ENCODE results near the gene HTR4. TPM values are rescaled to one million over a fixed set of nuclear protein-coding genes. Genes with fewer than 3 reads are reported as not detected.

HTR4 gene
- total RNA-seq, 1 experiment from 2014 or later: not detected

DNA sequence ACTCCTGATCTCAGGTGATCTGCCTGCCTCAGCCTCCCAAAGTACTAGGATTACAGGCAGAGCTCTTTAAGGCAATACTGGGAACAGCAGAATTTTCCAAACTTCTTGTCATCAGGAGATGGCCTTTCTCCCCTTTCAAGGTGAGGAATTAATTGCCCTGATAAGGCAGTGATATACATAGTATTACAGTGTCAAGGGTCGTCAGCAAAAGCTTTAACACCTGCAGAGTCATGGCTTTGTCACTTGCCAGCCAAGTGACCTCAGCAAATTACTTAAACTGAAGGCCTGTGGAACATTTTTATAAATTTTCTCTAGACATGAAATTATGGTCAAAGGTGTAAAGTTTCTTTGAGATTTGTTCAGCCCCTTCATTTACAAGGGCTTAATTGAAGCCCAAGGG lies 211.1 kb downstream of the HTR4 start:
- POLR2A ChIA-PET (ENCODE audit: low non-redundant PET): no interaction called here
- no peak overlapping the region for H3K27ac ChIP-seq (ENCODE audit: low read depth, low read length, poor library complexity, severe bottlenecking)
- peaks cover 31% of the 10 kb centered on the region for H3K36me3 ChIP-seq (ENCODE audit: insufficient read depth, low read length, poor library complexity, severe bottlenecking)
- H3K4me1 ChIP-seq (ENCODE audit: insufficient read depth, low read length, poor library complexity, severe bottlenecking): no peaks in the 10 kb centered on the region
- DNase-seq (ENCODE audit: low spot score): no peak
- TF ChIP-seq, protein P1, sequence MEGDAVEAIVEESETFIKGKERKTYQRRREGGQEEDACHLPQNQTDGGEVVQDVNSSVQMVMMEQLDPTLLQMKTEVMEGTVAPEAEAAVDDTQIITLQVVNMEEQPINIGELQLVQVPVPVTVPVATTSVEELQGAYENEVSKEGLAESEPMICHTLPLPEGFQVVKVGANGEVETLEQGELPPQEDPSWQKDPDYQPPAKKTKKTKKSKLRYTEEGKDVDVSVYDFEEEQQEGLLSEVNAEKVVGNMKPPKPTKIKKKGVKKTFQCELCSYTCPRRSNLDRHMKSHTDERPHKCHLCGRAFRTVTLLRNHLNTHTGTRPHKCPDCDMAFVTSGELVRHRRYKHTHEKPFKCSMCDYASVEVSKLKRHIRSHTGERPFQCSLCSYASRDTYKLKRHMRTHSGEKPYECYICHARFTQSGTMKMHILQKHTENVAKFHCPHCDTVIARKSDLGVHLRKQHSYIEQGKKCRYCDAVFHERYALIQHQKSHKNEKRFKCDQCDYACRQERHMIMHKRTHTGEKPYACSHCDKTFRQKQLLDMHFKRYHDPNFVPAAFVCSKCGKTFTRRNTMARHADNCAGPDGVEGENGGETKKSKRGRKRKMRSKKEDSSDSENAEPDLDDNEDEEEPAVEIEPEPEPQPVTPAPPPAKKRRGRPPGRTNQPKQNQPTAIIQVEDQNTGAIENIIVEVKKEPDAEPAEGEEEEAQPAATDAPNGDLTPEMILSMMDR (conservative IDR thresholded peaks at IDR 0.05; ENCODE audit: low read depth, low read length): no peak
- TF ChIP-seq EZH2 (IDR thresholded peaks at IDR 0.05; ENCODE audit: borderline replicate concordance, low read depth, low read length, poor library complexity, severe bottlenecking): no peak
- H3K9me3 ChIP-seq (ENCODE audit: low read depth, low read length, poor library complexity, severe bottlenecking): no peaks in the 10 kb centered on the region
- no peaks in the 10 kb centered on the region for H3K27me3 ChIP-seq (replicated peaks; ENCODE audit: insufficient read depth, low read depth, low read length, poor library complexity)
- no TSS peak for BruUV-seq (replicated peaks)
- CTCF ChIA-PET: interaction anchor here (1.2 kb wide), 1 partner anchor 288 kb away, joined by 14 read pairs; no protein-coding TSS in a partner anchor
- H3K4me3 ChIP-seq (ENCODE audit: low read depth, low read length, poor library complexity, severe bottlenecking): no peak overlapping the region
- intact Hi-C loops (cut with micrococcal nuclease; ENCODE audit: unreplicated experiment): loop anchor here (10.0 kb wide), 2 partner anchors 268 to 682 kb away; no protein-coding TSS in a partner anchor

DNA sequence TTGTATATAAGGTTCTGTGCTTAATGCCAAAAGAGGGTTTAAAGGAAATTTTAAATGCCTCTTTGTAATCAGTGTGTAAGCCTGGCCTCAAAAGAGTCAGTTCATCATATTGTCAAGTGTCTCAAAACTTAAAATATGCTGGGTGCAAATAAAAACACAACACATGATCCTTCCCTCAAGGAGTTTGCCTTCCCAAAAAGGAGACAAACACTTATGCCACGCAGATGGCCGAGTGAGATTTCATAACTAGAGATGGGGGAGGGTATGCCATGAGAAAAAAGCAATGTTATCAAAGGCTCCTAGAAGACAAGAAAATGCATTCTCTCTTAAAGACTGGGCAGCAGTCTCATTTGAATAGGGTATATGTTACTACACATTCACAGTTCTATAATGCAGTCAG lies 215.4 kb downstream of the HTR4 start:
- Histone ChIP-seq H3K27me3 (replicated peaks; ENCODE audit: insufficient read depth, low read depth, low read length, poor library complexity) (no peaks in the 10 kb centered on the region), H3K27ac (ENCODE audit: low read depth, low read length, poor library complexity, severe bottlenecking) (no peak overlapping the region), H3K4me1 (ENCODE audit: insufficient read depth, low read length, poor library complexity, severe bottlenecking) (no peaks in the 10 kb centered on the region), H3K4me3 (ENCODE audit: low read depth, low read length, poor library complexity, severe bottlenecking) (no peak overlapping the region), H3K36me3 (ENCODE audit: insufficient read depth, low read length, poor library complexity, severe bottlenecking) (peaks cover 34% of the 10 kb centered on the region), H3K9me3 (ENCODE audit: low read depth, low read length, poor library complexity, severe bottlenecking) (no peaks in the 10 kb centered on the region)
- TF ChIP-seq, protein P1 (conservative IDR thresholded peaks at IDR 0.05; ENCODE audit: low read depth, low read length): no peak
- TF ChIP-seq EZH2 (IDR thresholded peaks at IDR 0.05; ENCODE audit: borderline replicate concordance, low read depth, low read length, poor library complexity, severe bottlenecking): no peak
- intact Hi-C loops (cut with micrococcal nuclease; ENCODE audit: unreplicated experiment): no loop called here
- POLR2A ChIA-PET (ENCODE audit: low non-redundant PET): no interaction called here
- CTCF ChIA-PET: no interaction called here
- BruUV-seq (replicated peaks): no TSS peak
- no peak for DNase-seq (ENCODE audit: low spot score)

DNA sequence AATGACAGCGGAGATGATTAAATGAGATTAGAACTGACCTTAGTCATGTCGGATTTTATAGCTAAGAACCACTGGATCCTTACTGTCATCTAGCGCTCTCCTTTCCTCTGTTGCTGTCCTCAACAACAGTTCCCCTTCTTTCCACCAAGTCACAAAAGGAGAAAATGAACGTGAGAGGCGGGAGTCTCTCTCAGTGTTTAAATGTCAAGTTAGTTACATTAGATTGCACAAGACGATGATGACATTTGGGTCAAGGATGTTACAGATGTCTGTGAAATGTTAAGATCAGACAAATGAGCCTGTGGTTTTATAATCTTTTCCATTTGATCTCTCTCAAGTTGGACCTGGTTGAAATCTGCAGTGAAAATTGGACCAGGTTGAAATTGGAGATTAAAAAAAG lies 217.1 kb downstream of the HTR4 start:
- Histone ChIP-seq H3K36me3 (ENCODE audit: insufficient read depth, low read length, poor library complexity, severe bottlenecking) (peaks cover 37% of the 10 kb centered on the region), H3K27me3 (replicated peaks; ENCODE audit: insufficient read depth, low read depth, low read length, poor library complexity) (no peaks in the 10 kb centered on the region), H3K27ac (ENCODE audit: low read depth, low read length, poor library complexity, severe bottlenecking) (no peak overlapping the region), H3K9me3 (ENCODE audit: low read depth, low read length, poor library complexity, severe bottlenecking) (no peaks in the 10 kb centered on the region), H3K4me1 (ENCODE audit: insufficient read depth, low read length, poor library complexity, severe bottlenecking) (no peaks in the 10 kb centered on the region), H3K4me3 (ENCODE audit: low read depth, low read length, poor library complexity, severe bottlenecking) (no peak overlapping the region)
- TF ChIP-seq, protein P1 (conservative IDR thresholded peaks at IDR 0.05; ENCODE audit: low read depth, low read length): no peak
- no peak for TF ChIP-seq EZH2 (IDR thresholded peaks at IDR 0.05; ENCODE audit: borderline replicate concordance, low read depth, low read length, poor library complexity, severe bottlenecking)
- POLR2A ChIA-PET (ENCODE audit: low non-redundant PET): no interaction called here
- CTCF ChIA-PET: no interaction called here
- intact Hi-C loops (cut with micrococcal nuclease; ENCODE audit: unreplicated experiment): no loop called here
- no TSS peak for BruUV-seq (replicated peaks)
- DNase-seq (ENCODE audit: low spot score): no peak
